A673 (cell line): Measurements from ENCODE around the gene MEX3B. TPM values are rescaled to one million over a fixed set of nuclear protein-coding genes. Genes with fewer than 3 reads are reported as not detected.
"Not testable (repeated sequence)": the region's sequence is repeated elsewhere in the genome, so short reads cannot be mapped to it uniquely, and the experiment has no call there.

ENCODE experiments used
- BruUV-seq: library from RNA; stranded (reverse); fragments of 400-500 nt; replicated peaks from 2 replicates; lab custom pipeline; 2021; lab: Mats Ljungman, UMichigan
- CTCF ChIA-PET: fragments of 300-600 bp; sonication (Branson Sonifier 250); formaldehyde crosslinking; loops from one replicate; lab custom pipeline; 2022; ENCODE audit warnings: antibody characterized with exemption; lab: Charles Lee
- POLR2A ChIA-PET: fragments of 300-600 bp; sonication (Branson Sonifier 250); formaldehyde crosslinking; loops from one replicate; lab custom pipeline; 2022; ENCODE audit warnings: antibody characterized with exemption; ENCODE audit not compliant: low non-redundant PET; lab: Charles Lee
- DNase-seq: peaks from one replicate; pipeline ENCODE4 v3.0.0-alpha.2; 2015; ENCODE audit warnings: low spot score
- H3K27ac ChIP-seq: fragments of 200-600 bp; sonication (generic); 2 replicates; pipeline ENCODE4 v1.5.1; 2016; ENCODE audit warnings: mixed run types, low read depth, mild to moderate bottlenecking, mixed read lengths, antibody characterized with exemption, low read length; ENCODE audit not compliant: poor library complexity, severe bottlenecking
- H3K27me3 ChIP-seq: fragments of 200-600 bp; sonication (generic); replicated peaks from 2 replicates; pipeline ENCODE4 v1.6.1; 2017; ENCODE audit warnings: mixed run types, low read depth, mild to moderate bottlenecking, mixed read lengths, antibody characterized with exemption, low read length; ENCODE audit not compliant: insufficient read depth, poor library complexity
- H3K36me3 ChIP-seq: fragments of 200-600 bp; sonication (generic); 2 replicates; pipeline ENCODE4 v1.6.1; 2016; ENCODE audit warnings: mixed run types, mild to moderate bottlenecking, mixed read lengths, antibody characterized with exemption, low read length; ENCODE audit not compliant: insufficient read depth, poor library complexity, severe bottlenecking
- H3K4me1 ChIP-seq: fragments of 200-600 bp; sonication (generic); 2 replicates; pipeline ENCODE4 v1.6.1; 2017; ENCODE audit warnings: mixed run types, mild to moderate bottlenecking, mixed read lengths, antibody characterized with exemption, low read length; ENCODE audit not compliant: insufficient read depth, poor library complexity, severe bottlenecking
- H3K4me3 ChIP-seq: fragments of 200-600 bp; sonication (generic); 2 replicates; pipeline ENCODE4 v1.5.1; 2016; ENCODE audit warnings: low read depth, mixed run types, mild to moderate bottlenecking, mixed read lengths, low read length; ENCODE audit not compliant: poor library complexity, severe bottlenecking
- H3K9me3 ChIP-seq: fragments of 200-600 bp; sonication (generic); 2 replicates; pipeline ENCODE4 v1.6.1; 2016; ENCODE audit warnings: mixed run types, low read depth, mild to moderate bottlenecking, mixed read lengths, antibody characterized with exemption, low read length; ENCODE audit not compliant: poor library complexity, severe bottlenecking
- EZH2 ChIP-seq: fragments of 200-600 bp; sonication (generic); IDR thresholded peaks from 2 replicates; pipeline ENCODE4 v1.6.1; 2017; ENCODE audit warnings: borderline replicate concordance, low read depth, mild to moderate bottlenecking, mixed read lengths, antibody characterized with exemption, low read length; ENCODE audit not compliant: poor library complexity, severe bottlenecking
- intact Hi-C: fragments of 100-400 bp; cut with micrococcal nuclease; formaldehyde crosslinking; loops from one replicate; pipeline ENCODE4 v1.10.0; 2022; ENCODE audit not compliant: unreplicated experiment
- total RNA-seq: library from RNA; stranded (reverse); gene quantifications from 2 replicates; pipeline ENCODE4 v1.2.3, GENCODE V29; 2021
- TF ChIP-seq, protein P1 (sequence below): fragments of 300-800, 200-600 bp; sonication (generic); conservative IDR thresholded peaks from 2 replicates; pipeline ENCODE4 v1.5.1; 2017; ENCODE audit warnings: low read depth, mild to moderate bottlenecking, antibody characterized with exemption, low read length, moderate library complexity, mixed read lengths

Gene MEX3B
- total RNA-seq, 1 experiment from 2014 or later: 5.5 TPM

- CTCF ChIA-PET: no interaction called here
- intact Hi-C loops: no loop called here
- no peaks in the 10 kb centered on the region for H3K9me3 ChIP-seq
- H3K27me3 ChIP-seq: peaks cover 3% of the 10 kb centered on the region
- DNase-seq: no peak
- H3K4me1 ChIP-seq: no peaks in the 10 kb centered on the region
- POLR2A ChIA-PET: no interaction called here
- H3K4me3 ChIP-seq: no peak overlapping the region
- no peaks in the 10 kb centered on the region for H3K36me3 ChIP-seq
- TF ChIP-seq, protein P1, sequence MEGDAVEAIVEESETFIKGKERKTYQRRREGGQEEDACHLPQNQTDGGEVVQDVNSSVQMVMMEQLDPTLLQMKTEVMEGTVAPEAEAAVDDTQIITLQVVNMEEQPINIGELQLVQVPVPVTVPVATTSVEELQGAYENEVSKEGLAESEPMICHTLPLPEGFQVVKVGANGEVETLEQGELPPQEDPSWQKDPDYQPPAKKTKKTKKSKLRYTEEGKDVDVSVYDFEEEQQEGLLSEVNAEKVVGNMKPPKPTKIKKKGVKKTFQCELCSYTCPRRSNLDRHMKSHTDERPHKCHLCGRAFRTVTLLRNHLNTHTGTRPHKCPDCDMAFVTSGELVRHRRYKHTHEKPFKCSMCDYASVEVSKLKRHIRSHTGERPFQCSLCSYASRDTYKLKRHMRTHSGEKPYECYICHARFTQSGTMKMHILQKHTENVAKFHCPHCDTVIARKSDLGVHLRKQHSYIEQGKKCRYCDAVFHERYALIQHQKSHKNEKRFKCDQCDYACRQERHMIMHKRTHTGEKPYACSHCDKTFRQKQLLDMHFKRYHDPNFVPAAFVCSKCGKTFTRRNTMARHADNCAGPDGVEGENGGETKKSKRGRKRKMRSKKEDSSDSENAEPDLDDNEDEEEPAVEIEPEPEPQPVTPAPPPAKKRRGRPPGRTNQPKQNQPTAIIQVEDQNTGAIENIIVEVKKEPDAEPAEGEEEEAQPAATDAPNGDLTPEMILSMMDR: no peak
- TF ChIP-seq EZH2: no peak
- no TSS peak for BruUV-seq
- no peak overlapping the region for H3K27ac ChIP-seq
These were observed 13.9 kb downstream of the MEX3B start for GRCh38 chr15:82031871-82032270.

- no peaks in the 10 kb centered on the region for H3K36me3 ChIP-seq
- peaks cover 3% of the 10 kb centered on the region for H3K27me3 ChIP-seq
- TF ChIP-seq EZH2: no peak
- TF ChIP-seq, protein P1: no peak
- BruUV-seq: no TSS peak
- H3K27ac ChIP-seq: no peak overlapping the region
- DNase-seq: no peak
- H3K4me1 ChIP-seq: no peaks in the 10 kb centered on the region
- intact Hi-C loops: no loop called here
- ChIA-PET POLR2A (no interaction called here), CTCF (no interaction called here)
- no peak overlapping the region for H3K4me3 ChIP-seq
- H3K9me3 ChIP-seq: no peaks in the 10 kb centered on the region
These were observed 15.6 kb downstream of the MEX3B start for GRCh38 chr15:82030176-82030575.

GRCh38 chr15:82028163-82028562, 17.7 kb downstream of the MEX3B start:
- H3K4me1 ChIP-seq, H3K36me3 ChIP-seq, H3K27me3 ChIP-seq, POLR2A ChIA-PET, DNase-seq, H3K27ac ChIP-seq, intact Hi-C loops, CTCF ChIA-PET, H3K9me3 ChIP-seq, H3K4me3 ChIP-seq, BruUV-seq: not testable (repeated sequence)

GRCh38 chr15:82021992-82022391, 23.8 kb downstream of the MEX3B start:
- POLR2A ChIA-PET: no interaction called here
- no peaks in the 10 kb centered on the region for H3K27me3 ChIP-seq
- BruUV-seq: no TSS peak
- H3K4me3 ChIP-seq: no peak overlapping the region
- H3K27ac ChIP-seq: no peak overlapping the region
- intact Hi-C loops: no loop called here
- peaks cover 6% of the 10 kb centered on the region for H3K4me1 ChIP-seq
- peak; percentile 40 for DNase-seq
- no peaks in the 10 kb centered on the region for H3K36me3 ChIP-seq
- no peaks in the 10 kb centered on the region for H3K9me3 ChIP-seq
- CTCF ChIA-PET: no interaction called here
- no peak for TF ChIP-seq EZH2
- TF ChIP-seq, protein P1: no peak
